ENCODE results near the gene PLCD1. TPM values are rescaled to one million over a fixed set of nuclear protein-coding genes. Genes with fewer than 3 reads are reported as not detected.

Gene PLCD1
- total RNA-seq, 1 experiment from 2014 or later = 27.1 TPM

- H3K18ac ChIP-seq (ENCODE audit: insufficient read length, low read depth, low read length) = no peak overlapping the region
- Mint-ChIP-seq H3K9me3 (no peaks in the 10 kb centered on the region; a peak in 1 of 5 replicates), H3K27ac (no peak overlapping the region; a peak in 1 of 7 replicates), H3K36me3 (ENCODE audit: insufficient read depth in 1 of 3, low read depth in 3 of 3) (peaks cover 0 to 4% (median 2%) of the 10 kb centered on the region in 3 experiments; a peak in 3 of 7 replicates), H3K27me3 (ENCODE audit: low read depth) (peaks cover 21% of the 10 kb centered on the region), H3K4me1 (peaks cover 19 to 44% of the 10 kb centered on the region in 2 experiments), H3K4me3 (no peak overlapping the region)
- no peak overlapping the region for H3K27ac ChIP-seq (ENCODE audit: insufficient read length, low read depth, low read length)
- no peak for DNase-seq
- H4K5ac ChIP-seq (ENCODE audit: insufficient read length, low read depth, low read length) = no peak overlapping the region
- H3K56ac ChIP-seq (ENCODE audit: insufficient read length, low read depth, low read length) = no peak overlapping the region
- peaks cover 2% of the 10 kb centered on the region; the same call in 1 of the 2 replicates for H3K4me1 ChIP-seq (ENCODE audit: insufficient read depth, low read length)
- H2BK120ac ChIP-seq (ENCODE audit: low read depth, low read length, poor library complexity, severe bottlenecking) = no peak overlapping the region
- no peak overlapping the region for H3K4me2 ChIP-seq (ENCODE audit: insufficient read depth, insufficient read length, low read length)
- H3K14ac ChIP-seq (ENCODE audit: insufficient read depth, low read length) = no peak overlapping the region
- no peak for TF ChIP-seq CTCF (conservative IDR thresholded peaks at IDR 0.05)
- H3T11ph ChIP-seq (ENCODE audit: low read length) = no peak overlapping the region
- no peak overlapping the region for H2BK15ac ChIP-seq (ENCODE audit: low read depth, low read length)
- no peak overlapping the region for H2BK5ac ChIP-seq (ENCODE audit: insufficient read length, low read length)
- no peak overlapping the region for H3K9ac ChIP-seq (ENCODE audit: extremely low read depth, insufficient read length, low read length)
- H4K91ac ChIP-seq (ENCODE audit: insufficient read length, low read depth, low read length) = no peak overlapping the region
- H3K79me2 ChIP-seq (ENCODE audit: insufficient read depth, low read length) = no peaks in the 10 kb centered on the region
- WGBS (ENCODE audit: extremely low coverage, insufficient read length, low lambda C conversion rate) = no CpG with 5 or more reads among the region's 10 CpGs
- no peaks in the 10 kb centered on the region for H3K23me2 ChIP-seq (ENCODE audit: insufficient read length, low read depth, low read length, poor library complexity, severe bottlenecking)
- H4K20me1 ChIP-seq (ENCODE audit: control insufficient read depth, insufficient read depth, insufficient read length) = no peaks in the 10 kb centered on the region
- H2AK5ac ChIP-seq (ENCODE audit: insufficient read length, low read length) = no peak overlapping the region
- H2BK12ac ChIP-seq (ENCODE audit: insufficient read length, low read depth, low read length) = no peak overlapping the region
- H3K79me1 ChIP-seq (ENCODE audit: insufficient read depth, low read depth, low read length, poor library complexity, severe bottlenecking) = no peaks in the 10 kb centered on the region
- H4K8ac ChIP-seq (replicated peaks; ENCODE audit: insufficient read length, low read depth, low read length) = no peak overlapping the region
- no peak overlapping the region for H3K4ac ChIP-seq (ENCODE audit: low read depth, low read length)
- no peaks in the 10 kb centered on the region; the same call in 1 of the 2 replicates for H3K27me3 ChIP-seq (ENCODE audit: insufficient read depth, low read length)
- H2AFZ ChIP-seq (ENCODE audit: low read length) = no peak overlapping the region
- H3K23ac ChIP-seq (ENCODE audit: insufficient read length, low read depth, low read length) = no peak overlapping the region
- no peak overlapping the region for H2BK20ac ChIP-seq (ENCODE audit: low read depth, low read length, poor library complexity, severe bottlenecking)
- H3K9me3 ChIP-seq (ENCODE audit: control insufficient read depth, low read depth, low read length) = no peaks in the 10 kb centered on the region
Observed at GRCh38 chr3:37995652-37996641, 33.5 kb downstream of the PLCD1 start.

All from H9 (cell line).